ENCODE measurements around the gene STAT2. TPM values are rescaled to one million over a fixed set of nuclear protein-coding genes. Genes with fewer than 3 reads are reported as not detected.
A peak's percentile ranks its signal among the peaks of the same experiment; 100 is the strongest.

The STAT2 gene
- total and polyA plus RNA-seq, 9 of the 15 experiments (the other 6 are each of a cell fraction or from before 2014, with no cell fraction given) = 15.5 to 46.9 (median 40.1) TPM

DNA sequence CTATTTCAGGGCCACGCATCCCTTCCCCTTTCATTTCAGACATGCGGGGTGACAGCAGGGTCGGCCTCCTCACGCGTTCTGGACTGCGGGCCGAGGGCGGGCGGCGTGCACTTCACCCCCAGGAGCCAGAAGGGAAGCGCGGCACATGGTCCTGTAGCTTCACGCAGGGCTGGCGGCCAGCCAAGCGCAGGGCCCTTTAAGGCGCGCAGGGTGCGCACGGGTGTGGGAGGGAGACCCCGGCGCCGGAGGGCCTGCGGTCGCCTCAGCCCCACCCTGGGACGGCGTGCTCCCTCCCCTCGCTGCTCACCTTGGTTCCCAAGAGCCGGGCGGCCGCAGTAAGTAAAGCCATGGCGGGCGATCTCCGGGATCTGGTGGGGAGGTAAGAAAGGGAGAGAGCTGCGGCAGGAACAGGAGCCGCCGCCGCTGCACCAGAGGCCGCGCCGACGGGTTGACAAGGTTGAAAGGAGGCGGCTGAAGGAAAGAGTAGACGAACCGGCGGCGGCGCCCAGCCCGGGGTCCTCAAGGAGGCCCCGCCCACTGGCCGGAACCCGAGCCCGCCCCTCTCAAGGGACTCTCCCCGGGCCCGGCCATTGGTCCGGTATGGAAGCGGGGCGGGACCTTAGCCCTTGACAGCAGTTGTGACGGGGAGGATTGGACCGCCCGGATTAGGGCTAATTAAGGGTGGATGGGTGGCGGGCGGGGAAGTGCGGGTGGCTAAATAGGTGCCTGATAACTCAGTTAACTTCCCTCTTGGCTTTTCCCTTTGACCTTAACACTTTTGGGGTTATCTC, 59.9 kb downstream of the STAT2 start, which contains the start of gene CS (continued):
- TF ChIP-seq MGA (IDR thresholded peaks at IDR 0.05) = peak; percentile 71
- peak; percentile 75 for TF ChIP-seq NFYB (IDR thresholded peaks at IDR 0.05; ENCODE audit: extremely low read depth, insufficient read length)
- peak; percentile 83; the same call in 1 of the 2 replicates for TF ChIP-seq KAT7 (CRISPR knock-in tag; IDR thresholded peaks at IDR 0.05; ENCODE audit: borderline replicate concordance)
- TF ChIP-seq NUFIP1 (IDR thresholded peaks at IDR 0.05; ENCODE audit: partially characterized antibody) = no peak

All from K562 (cell line).